Hepatocyte (in vitro differentiated cells): ENCODE results near the gene SH2B2.

Experiments
- CTCF ChIP-seq: fragments of 200-600 bp; sonication (generic); IDR thresholded peaks from 2 replicates; pipeline ENCODE4 v1.5.1; 2016; ENCODE audit warnings: antibody characterized with exemption, mild to moderate bottlenecking; ENCODE audit not compliant: poor library complexity
- EZH2 ChIP-seq: fragments of 200-600 bp; sonication (generic); IDR thresholded peaks from 2 replicates; pipeline ENCODE4 v1.6.1; 2016; ENCODE audit warnings: antibody characterized with exemption, mild to moderate bottlenecking, borderline replicate concordance
- EZH2phosphoT487 ChIP-seq: fragments of 200-600 bp; sonication (generic); IDR thresholded peaks from one replicate; pipeline ENCODE4 v1.6.1; 2018; ENCODE audit warnings: antibody characterized with exemption, mild to moderate bottlenecking, low read depth, moderate library complexity; ENCODE audit not compliant: unreplicated experiment, severe bottlenecking

GRCh38 chr7:102266541-102266940 lies 20.1 kb upstream of the SH2B2 start:
- TF ChIP-seq CTCF (no peak), EZH2 (no peak), EZH2phosphoT487 (no peak)
